K562 (cell line): ENCODE results near the gene TSR3. TPM values are rescaled to one million over a fixed set of nuclear protein-coding genes. Genes with fewer than 3 reads are reported as not detected.

Source experiments
- ATAC-seq: fragments of 200-7000 bp; cut with Tn5 transposase; 3 replicates; pipeline ENCODE4 v1.9.1; 2020; ENCODE audit warnings: moderate library complexity
- BruUV-seq: library from RNA; stranded (reverse); fragments of 400-500 nt; replicated peaks from 2 replicates; lab custom pipeline; 2021; lab: Mats Ljungman, UMichigan
- CTCF ChIA-PET: fragments of 300-600 bp; formaldehyde crosslinking; extraction: SDS; loops from one replicate; lab custom pipeline; 2021; ENCODE audit warnings: low intra/inter-chr PET ratio; lab: Yijun Ruan, JAX
- POLR2A ChIA-PET: fragments of 300-600, 350-650 bp; sonication (Branson Sonifier 250); formaldehyde crosslinking; extraction: SDS; loops from one replicate; lab custom pipeline; 2021; ENCODE audit warnings: antibody characterized with exemption, inconsistent platforms; lab: Yijun Ruan, JAX
- DNase-seq, 4 experiments: peaks; one replicate each; pipeline versions ENCODE4 v3.0.0 to v3.0.0-alpha.2; 2011 to 2018; ENCODE audit warnings: low spot score in 3 of 4, mixed read lengths in 3 of 4; ENCODE audit errors: extremely low read depth in 1 of 4
- FAIRE-seq: peaks from 2 replicates; lab custom pipeline; 2011; peaks lifted over from hg19 to GRCh38; lab: Jason Lieb, UNC
- H2AFZ ChIP-seq: 2 replicates; pipeline ENCODE4 v1.6.0; 2011; ENCODE audit warnings: low read depth, low read length, control low read depth, inconsistent platforms
- H3K27ac ChIP-seq: fragments of 200-600 bp; 3 replicates; pipeline ENCODE4 v1.8.0; 2011; ENCODE audit warnings: low read depth, mild to moderate bottlenecking, control low read depth, inconsistent platforms, low read length, moderate library complexity, mixed read lengths; ENCODE audit errors: extremely low read depth
- H3K27me3 ChIP-seq, 2 experiments: fragments of 300-600 bp in 1 of 2; 2 replicates in 1 of 2; 3 replicates in 1 of 2; pipeline versions ENCODE4 v1.6.0 to v1.8.0; 2011; ENCODE audit warnings: inconsistent platforms in 2 of 2, low read length in 2 of 2, mild to moderate bottlenecking in 1 of 2, mixed read lengths in 1 of 2, moderate library complexity in 1 of 2; ENCODE audit not compliant: control insufficient read depth in 2 of 2, insufficient read depth in 2 of 2
- H3K36me3 ChIP-seq: fragments of 300-600 bp; 3 replicates; pipeline ENCODE4 v1.8.0; 2011; ENCODE audit warnings: mild to moderate bottlenecking, low read length, inconsistent platforms; ENCODE audit not compliant: control insufficient read depth, insufficient read depth
- H3K4me1 ChIP-seq, 2 experiments: fragments of 200-600 bp in 1 of 2; replicated peaks in 1 of 2; 2 replicates in 1 of 2; 3 replicates in 1 of 2; pipeline versions ENCODE4 v1.5.1 to v1.8.0; 2011; ENCODE audit warnings: inconsistent platforms in 2 of 2, low read length in 2 of 2, mild to moderate bottlenecking in 1 of 2, mixed read lengths in 1 of 2, moderate library complexity in 1 of 2; ENCODE audit not compliant: control insufficient read depth in 2 of 2, insufficient read depth in 2 of 2
- H3K4me2 ChIP-seq: 2 replicates; pipeline ENCODE4 v1.6.1; 2011; ENCODE audit warnings: low read length, control low read depth, inconsistent platforms, mixed read lengths; ENCODE audit not compliant: insufficient read depth
- H3K4me3 ChIP-seq: fragments of 200-600 bp; sonication (generic), shearing (Covaris generic); 2 replicates; pipeline ENCODE4 v1.5.1; 2016; ENCODE audit warnings: control low read depth, inconsistent platforms
- H3K79me2 ChIP-seq: fragments of 200-600 bp; 3 replicates; pipeline ENCODE4 v1.8.0; 2011; ENCODE audit warnings: low read length, inconsistent platforms; ENCODE audit not compliant: control insufficient read depth, insufficient read depth
- H3K9ac ChIP-seq, 2 experiments: 2 replicates each; pipeline versions ENCODE4 v1.6.0 to v1.6.1; 2011; ENCODE audit warnings: low read depth in 2 of 2, low read length in 2 of 2, control low read depth in 1 of 2, inconsistent platforms in 1 of 2, mild to moderate bottlenecking in 1 of 2, mixed read lengths in 1 of 2; ENCODE audit not compliant: insufficient read depth in 1 of 2
- H3K9me1 ChIP-seq: one replicate; pipeline ENCODE4 v1.6.0; 2011; ENCODE audit warnings: inconsistent platforms, mild to moderate bottlenecking, low read length, moderate library complexity; ENCODE audit not compliant: control insufficient read depth, insufficient read depth
- H3K9me3 ChIP-seq: replicated peaks from 2 replicates; pipeline ENCODE4 v1.5.1; 2011; ENCODE audit warnings: low read depth, low read length, inconsistent platforms; ENCODE audit not compliant: control insufficient read depth, insufficient read depth
- H4K20me1 ChIP-seq: replicated peaks from 2 replicates; pipeline ENCODE4 v1.6.1; 2011; ENCODE audit warnings: low read length, inconsistent platforms, mixed read lengths; ENCODE audit not compliant: control insufficient read depth, insufficient read depth
- MCM5 ChIP-seq: fragments of 450-650 bp; IDR thresholded peaks from 2 replicates; pipeline ENCODE4 v1.6.1; 2016; ENCODE audit warnings: low read depth
- NCOR1 ChIP-seq: fragments of 450-650 bp; IDR thresholded peaks from 2 replicates; pipeline ENCODE4 v1.6.1; 2016; ENCODE audit warnings: mild to moderate bottlenecking, moderate library complexity
- POLR2G ChIP-seq: fragments of 200-400 bp; formaldehyde crosslinking; IDR thresholded peaks from 2 replicates; pipeline ENCODE4 v1.6.1; 2017; ENCODE audit warnings: low read depth, mild to moderate bottlenecking, antibody characterized with exemption, low read length, moderate library complexity
- RBFOX2 ChIP-seq: fragments of 200-400 bp; formaldehyde crosslinking; IDR thresholded peaks from 2 replicates; pipeline ENCODE4 v1.6.1; 2017; ENCODE audit warnings: low read depth, mild to moderate bottlenecking, low read length, moderate library complexity
- WGBS: fragments of 100-300 bp; shearing (Covaris generic); methylation state at CpG from one replicate; pipeline ENCODE4 v1.1.6; 2016; ENCODE audit warnings: low coverage, mixed read lengths; ENCODE audit not compliant: insufficient coverage; ENCODE audit errors: missing lambda C conversion rate; 5-methylcytosine and 5-hydroxymethylcytosine counted together
- in situ Hi-C: fragments of 300-500 bp; cut with MboI; formaldehyde crosslinking; loops from 4 replicates; pipeline ENCODE4 v1.15.0; 2018; ENCODE audit warnings: inconsistent platforms, mixed read lengths
- intact Hi-C: fragments of 100-400 bp; cut with micrococcal nuclease; formaldehyde crosslinking; loops from 2 replicates; pipeline ENCODE4 v1.14.2; 2022
- polyA plus RNA-seq, 8 experiments: library from polyadenylated mRNA; depleted of rRNA in 4 of 8; stranded (reverse) in 5 of 8; unstranded in 3 of 8; fragments of >200 nt; fragmentation: Nextera tagmentation in 2 of 8; fragmentation: Illumina TruSeq in 1 of 8; extraction: Ambion mirVana in 2 of 8; extraction: Trizol in 1 of 8; gene quantifications; 2 replicates each; pipeline versions ENCODE4 v1.2.1 to v1.2.3, GENCODE V29; 2011 to 2014; ENCODE audit warnings: inconsistent platforms in 1 of 8, missing spikeins in 1 of 8
- total RNA-seq, 7 experiments: library from RNA; depleted of rRNA in 6 of 7; stranded (reverse); fragments of >200 nt in 6 of 7; fragmentation: Illumina TruSeq in 2 of 7; extraction: Trizol in 2 of 7; gene quantifications; 2 replicates each; pipeline versions ENCODE4 v1.2.1 to v1.2.3, GENCODE V29; 2011 to 2021; ENCODE audit warnings: low replicate concordance in 1 of 7

Gene TSR3
- total and polyA plus RNA-seq, 9 of the 15 experiments (the other 6 are each of a cell fraction or from before 2014, with no cell fraction given): 1.5 to 74.8 (median 16.5) TPM

- no peak for TF ChIP-seq NCOR1
- peak; percentile 41; the same call in 1 of the 2 replicates for TF ChIP-seq RBFOX2
- TF ChIP-seq POLR2G: peak; percentile 39
- TF ChIP-seq MCM5: no peak
- Histone ChIP-seq H3K36me3 (peaks cover 91% of the 10 kb centered on the region), H3K9ac (no peak overlapping the region; a peak in 1 of 4 replicates), H2AFZ (no peak overlapping the region), H3K4me1 (peaks cover 12 to 46% of the 10 kb centered on the region in 2 experiments), H3K9me1 (peaks cover 22% of the 10 kb centered on the region), H3K4me3 (no peak overlapping the region), H3K9me3 (no peaks in the 10 kb centered on the region), H3K27ac (no peak overlapping the region), H3K27me3 (no peaks in the 10 kb centered on the region), H3K4me2 (no peak overlapping the region), H4K20me1 (peaks cover 50% of the 10 kb centered on the region), H3K79me2 (peaks cover 66% of the 10 kb centered on the region)
- FAIRE-seq: no peak
- POLR2A ChIA-PET: interaction anchor here (0.7 to 2.4 kb wide), 4 partner anchors 9 to 21 kb away, joined by 3 to 15 read pairs (median 3); no protein-coding TSS in a partner anchor
- intact Hi-C loops: no loop called here
- ATAC-seq: no peak
- CTCF ChIA-PET: no interaction called here
- in situ Hi-C loops: no loop called here
- WGBS: 98% methylated on average over 19 of the region's 28 CpGs
- DNase-seq: no peak
- BruUV-seq: no TSS peak
Measured at GRCh38 chr16:1314399-1315068, 37.1 kb downstream of the TSR3 start.
